HFF-Myc (cell line): ENCODE measurements around the gene PDE4B.
A peak's percentile ranks its signal among the peaks of the same experiment; 100 is the strongest.

Source experiments
- DNase-seq: peaks from one replicate; pipeline ENCODE4 v3.0.0-alpha.2; 2011; ENCODE audit warnings: low read depth; ENCODE audit errors: extremely low read depth
- H3K4me3 ChIP-seq: replicated peaks from 2 replicates; pipeline ENCODE4 v1.5.1; 2011; ENCODE audit warnings: low read depth, mild to moderate bottlenecking, control low read depth, low read length
- TF ChIP-seq, protein P1 (sequence below): IDR thresholded peaks from 2 replicates; pipeline ENCODE4 v1.5.1; 2012; ENCODE audit warnings: mild to moderate bottlenecking, low read depth, low read length, control low read depth; ENCODE audit errors: missing control alignments

Gene PDE4B

DNA sequence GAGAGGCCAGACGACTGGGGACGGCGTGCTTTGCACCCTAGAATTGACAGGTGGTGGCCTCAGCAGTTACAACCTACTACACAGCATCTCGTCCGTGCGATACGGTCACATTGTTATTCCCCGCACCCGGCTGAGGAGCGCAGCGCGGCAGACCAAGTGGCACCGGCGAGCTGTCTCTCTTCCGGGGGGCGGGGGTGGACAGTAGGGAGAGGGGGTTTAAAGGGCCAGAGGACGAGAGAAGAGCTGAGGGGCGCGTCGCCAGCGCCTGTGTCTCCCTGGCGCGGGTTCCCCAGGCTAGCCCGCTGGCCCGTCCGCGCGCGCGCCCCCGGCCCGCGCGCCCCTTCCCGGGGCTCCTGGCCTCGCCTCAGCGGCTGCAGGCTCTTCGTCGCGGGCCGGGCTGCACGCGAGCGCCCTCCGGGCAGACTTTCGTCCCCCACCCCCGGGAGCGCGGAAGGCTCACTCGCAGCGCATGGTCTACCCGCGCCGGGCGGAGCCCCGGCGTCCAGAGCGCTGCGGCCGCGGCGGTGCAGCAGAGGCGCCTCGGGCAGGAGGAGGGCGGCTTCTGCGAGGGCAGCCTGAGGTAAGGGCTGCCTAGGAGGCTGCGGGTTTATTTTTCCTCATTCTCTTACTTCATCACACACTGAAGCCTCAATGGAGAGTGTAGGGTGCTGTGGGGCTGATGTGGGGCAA, at the start of gene PDE4B:
TSS of gene PDE4B (plus strand) at position 227 of the 690 bp plus-strand sequence.
- TF ChIP-seq, protein P1, sequence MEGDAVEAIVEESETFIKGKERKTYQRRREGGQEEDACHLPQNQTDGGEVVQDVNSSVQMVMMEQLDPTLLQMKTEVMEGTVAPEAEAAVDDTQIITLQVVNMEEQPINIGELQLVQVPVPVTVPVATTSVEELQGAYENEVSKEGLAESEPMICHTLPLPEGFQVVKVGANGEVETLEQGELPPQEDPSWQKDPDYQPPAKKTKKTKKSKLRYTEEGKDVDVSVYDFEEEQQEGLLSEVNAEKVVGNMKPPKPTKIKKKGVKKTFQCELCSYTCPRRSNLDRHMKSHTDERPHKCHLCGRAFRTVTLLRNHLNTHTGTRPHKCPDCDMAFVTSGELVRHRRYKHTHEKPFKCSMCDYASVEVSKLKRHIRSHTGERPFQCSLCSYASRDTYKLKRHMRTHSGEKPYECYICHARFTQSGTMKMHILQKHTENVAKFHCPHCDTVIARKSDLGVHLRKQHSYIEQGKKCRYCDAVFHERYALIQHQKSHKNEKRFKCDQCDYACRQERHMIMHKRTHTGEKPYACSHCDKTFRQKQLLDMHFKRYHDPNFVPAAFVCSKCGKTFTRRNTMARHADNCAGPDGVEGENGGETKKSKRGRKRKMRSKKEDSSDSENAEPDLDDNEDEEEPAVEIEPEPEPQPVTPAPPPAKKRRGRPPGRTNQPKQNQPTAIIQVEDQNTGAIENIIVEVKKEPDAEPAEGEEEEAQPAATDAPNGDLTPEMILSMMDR: no peak
- no peak for DNase-seq
- H3K4me3 ChIP-seq: peak within 1 kb of the TSS; percentile 38

DNA sequence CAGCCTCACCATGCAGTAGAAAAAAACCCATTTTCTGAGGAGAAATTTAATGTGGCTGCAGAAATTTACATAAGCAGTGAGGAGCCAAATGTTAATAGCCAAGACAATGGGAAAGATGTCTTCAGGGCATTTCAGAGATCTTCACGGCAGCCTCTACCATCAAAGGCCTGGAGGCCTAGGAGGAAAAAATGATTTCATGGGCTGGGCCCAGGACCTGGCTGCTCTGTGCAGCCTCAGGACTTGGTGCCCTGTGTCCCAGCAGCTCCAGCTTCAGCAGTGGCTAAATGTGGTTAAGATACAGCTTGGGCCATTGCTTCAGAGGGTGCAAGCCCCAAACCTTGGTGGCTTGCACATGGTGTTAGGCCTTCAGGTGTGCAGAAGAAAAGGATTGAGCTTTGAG, 48.0 kb upstream of the PDE4B start:
- H3K4me3 ChIP-seq: no peak overlapping the region
- TF ChIP-seq, protein P1: no peak
- no peak for DNase-seq

DNA sequence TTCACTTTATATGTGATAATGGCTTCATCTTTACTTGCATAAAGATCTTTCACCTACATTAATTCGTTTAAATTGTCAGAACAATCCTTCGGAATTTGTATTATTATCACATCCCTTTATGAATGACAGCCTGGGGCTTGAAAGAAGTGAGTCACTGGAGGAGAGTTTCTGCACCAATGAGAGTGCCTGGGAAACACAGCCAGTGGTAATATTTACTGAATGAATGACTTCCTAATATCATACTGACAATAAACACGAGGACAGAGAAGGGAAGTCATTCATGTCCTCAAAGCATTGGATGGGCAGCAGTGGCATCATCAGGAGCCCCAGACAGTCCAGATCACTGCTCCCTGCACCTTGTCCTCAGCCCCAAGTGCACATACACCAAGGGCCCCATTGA, 40.7 kb upstream of the PDE4B start:
- no peak overlapping the region for H3K4me3 ChIP-seq
- no peak for DNase-seq
- TF ChIP-seq, protein P1: no peak

DNA sequence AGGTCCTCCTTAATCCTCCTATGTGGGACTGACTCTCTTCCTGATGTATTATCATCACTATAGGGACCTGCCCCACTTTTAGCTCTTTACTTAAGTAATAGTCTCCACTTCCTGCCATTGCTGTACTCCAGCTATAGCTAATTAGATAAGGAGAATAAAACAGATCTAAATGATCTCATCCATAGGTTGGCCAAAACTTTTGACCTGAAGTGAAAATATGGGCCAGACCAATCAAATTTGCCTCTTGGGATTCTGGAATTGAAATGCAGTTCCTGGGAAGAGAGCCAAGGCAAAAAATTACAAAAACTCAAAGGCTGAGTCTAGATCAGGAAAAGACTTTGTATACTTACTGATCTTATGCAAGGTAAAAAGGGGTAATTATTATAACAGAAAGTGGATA, 36.1 kb upstream of the PDE4B start:
- TF ChIP-seq, protein P1: no peak
- no peak for DNase-seq
- H3K4me3 ChIP-seq: no peak overlapping the region

DNA sequence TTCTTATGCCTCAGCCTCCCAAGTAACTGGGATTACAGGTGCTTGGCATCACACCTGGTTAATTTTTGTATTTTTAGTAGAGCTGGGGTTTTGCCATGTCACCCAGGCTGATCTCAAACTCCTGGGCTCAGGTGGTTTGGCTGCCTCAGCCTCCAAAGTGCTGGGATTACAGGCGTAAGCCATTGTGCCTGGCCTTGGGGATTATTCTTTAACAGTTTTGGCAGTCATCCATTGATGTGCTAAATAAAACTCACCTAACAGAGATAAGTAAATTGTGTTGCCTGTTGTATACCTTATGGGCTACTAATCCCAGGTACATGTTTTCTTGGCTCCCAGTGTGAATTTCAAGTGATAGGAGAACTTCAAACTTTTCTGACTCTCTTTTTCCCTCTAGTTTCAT, 35.2 kb upstream of the PDE4B start:
- H3K4me3 ChIP-seq: no peak overlapping the region
- TF ChIP-seq, protein P1: no peak
- no peak for DNase-seq

DNA sequence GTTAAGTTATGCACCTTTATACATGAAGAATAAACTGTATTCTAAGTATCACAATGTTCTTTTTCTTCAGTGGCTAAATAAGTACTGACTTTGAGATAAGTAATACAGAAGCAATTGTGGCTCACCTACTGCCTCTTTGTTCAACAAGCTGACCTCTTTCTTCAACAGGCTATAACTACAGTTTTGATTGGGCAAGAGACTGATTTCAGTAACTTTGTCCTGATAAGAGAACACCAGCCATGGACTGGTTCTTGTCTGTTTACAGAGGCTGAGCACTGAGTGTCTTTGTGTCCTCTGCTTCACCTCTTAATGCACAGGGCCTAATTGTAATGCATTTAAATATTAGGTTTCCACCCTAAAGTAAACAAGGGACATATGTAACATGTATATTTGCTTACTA, 34.6 kb upstream of the PDE4B start:
- TF ChIP-seq, protein P1: no peak
- DNase-seq: no peak
- no peak overlapping the region for H3K4me3 ChIP-seq

DNA sequence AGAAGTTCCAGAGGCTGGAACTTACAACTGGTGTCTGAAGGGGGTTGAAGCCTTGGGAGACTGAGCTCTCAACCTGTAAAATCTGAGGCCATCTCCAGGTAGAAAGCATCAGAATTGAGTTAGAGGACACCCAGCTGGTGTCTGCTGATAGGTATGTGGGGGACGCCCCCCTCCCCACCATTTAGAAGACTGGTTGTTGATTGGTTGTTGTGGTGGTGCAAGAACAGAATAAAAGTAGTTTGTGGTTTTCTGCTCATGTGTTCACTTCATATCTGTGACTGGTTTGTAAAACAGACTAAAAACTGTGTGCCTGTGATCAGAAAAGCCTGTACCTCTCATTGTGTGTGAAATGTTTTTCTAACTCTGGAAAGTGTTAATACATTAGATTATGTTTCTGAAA, 33.2 kb upstream of the PDE4B start:
- TF ChIP-seq, protein P1: no peak
- no peak for DNase-seq

More for the DNA sequence above, 33.2 kb upstream of the PDE4B start:
- no peak overlapping the region for H3K4me3 ChIP-seq
